Measurements from ENCODE around the gene STN1. TPM values are rescaled to one million over a fixed set of nuclear protein-coding genes. Genes with fewer than 3 reads are reported as not detected.

Gene STN1
- total RNA-seq, 1 donor from 2014 or later, result 17.3 TPM

DNA sequence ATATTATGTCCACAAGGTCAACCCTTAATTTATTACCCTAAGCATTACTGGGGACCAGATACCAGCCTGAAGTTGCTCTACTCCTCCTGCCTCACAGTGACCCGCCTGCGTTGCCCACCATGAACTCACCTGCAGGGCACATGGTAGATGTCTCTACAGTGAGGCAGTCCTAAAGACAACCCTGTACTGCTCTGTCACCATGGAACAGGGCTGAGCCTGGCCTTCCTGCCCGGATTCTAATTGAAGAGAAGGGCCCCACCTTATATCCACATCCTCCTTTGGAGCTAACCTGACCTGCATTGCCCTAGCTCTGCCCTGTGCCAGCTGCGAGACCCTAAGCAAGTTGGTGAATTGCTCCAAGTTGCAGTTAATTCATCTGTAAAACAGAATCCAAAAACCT lies 66.7 kb downstream of the STN1 start:
- H3K4me1 ChIP-seq (ENCODE audit: insufficient read depth, low read length), result peaks cover 43% of the 10 kb centered on the region
- H3K4me3 ChIP-seq (ENCODE audit: insufficient read depth, low read depth, low read length), result no peak overlapping the region
- H4K20me1 ChIP-seq (ENCODE audit: insufficient read depth, low read length), result peaks cover 11% of the 10 kb centered on the region
- H3K4me3 Mint-ChIP-seq (ENCODE audit: unreplicated experiment), result no peak overlapping the region
- no peak for TF ChIP-seq CTCF (IDR thresholded peaks at IDR 0.05; ENCODE audit: insufficient read depth, low read depth, low read length)
- no peak for TF ChIP-seq EZH2 (IDR thresholded peaks at IDR 0.05; ENCODE audit: insufficient read depth, low read length)
- FAIRE-seq (no peak), DNase-seq (ENCODE audit: low read depth) (no peak)
- no peaks in the 10 kb centered on the region for H3K9me3 Mint-ChIP-seq (ENCODE audit: unreplicated experiment)
- no peak overlapping the region for H3K27ac ChIP-seq (ENCODE audit: low read depth, low read length)
- H3K79me2 ChIP-seq (ENCODE audit: insufficient read depth, low read length), result peaks cover 8% of the 10 kb centered on the region
- H3K36me3 Mint-ChIP-seq (ENCODE audit: low read depth, unreplicated experiment), result no peaks in the 10 kb centered on the region
- H3K4me1 Mint-ChIP-seq (ENCODE audit: low read depth, unreplicated experiment), result peaks cover 19% of the 10 kb centered on the region
- H3K27ac Mint-ChIP-seq (ENCODE audit: unreplicated experiment), result no peak overlapping the region
- no peaks in the 10 kb centered on the region for H3K27me3 Mint-ChIP-seq (ENCODE audit: low read depth, unreplicated experiment)
- H3K4me2 ChIP-seq (ENCODE audit: low read length), result no peak overlapping the region
- H3K36me3 ChIP-seq (ENCODE audit: insufficient read depth, low read length), result no peaks in the 10 kb centered on the region
- H3K27me3 ChIP-seq (ENCODE audit: insufficient read depth, low read length), result no peaks in the 10 kb centered on the region
- H3K9me3 ChIP-seq (ENCODE audit: insufficient read depth, low read depth, low read length), result no peaks in the 10 kb centered on the region
- H2AFZ ChIP-seq (ENCODE audit: low read depth, low read length), result no peak overlapping the region
- H3K9ac ChIP-seq (ENCODE audit: low read length), result no peak overlapping the region

- Mint-ChIP-seq H3K9me3 (ENCODE audit: unreplicated experiment) (no peaks in the 10 kb centered on the region), H3K27ac (ENCODE audit: unreplicated experiment) (peak overlapping the region; percentile 88), H3K36me3 (ENCODE audit: low read depth, unreplicated experiment) (peaks cover 1% of the 10 kb centered on the region), H3K4me3 (ENCODE audit: unreplicated experiment) (no peak overlapping the region), H3K4me1 (ENCODE audit: low read depth, unreplicated experiment) (peaks cover 24% of the 10 kb centered on the region), H3K27me3 (ENCODE audit: low read depth, unreplicated experiment) (no peaks in the 10 kb centered on the region)
- Histone ChIP-seq H2AFZ (ENCODE audit: low read depth, low read length) (peak overlapping the region; percentile 53), H3K4me2 (ENCODE audit: low read length) (peak overlapping the region; percentile 85), H3K79me2 (ENCODE audit: insufficient read depth, low read length) (peaks cover 8% of the 10 kb centered on the region), H4K20me1 (ENCODE audit: insufficient read depth, low read length) (peaks cover 11% of the 10 kb centered on the region), H3K27me3 (ENCODE audit: insufficient read depth, low read length) (no peaks in the 10 kb centered on the region), H3K36me3 (ENCODE audit: insufficient read depth, low read length) (no peaks in the 10 kb centered on the region), H3K4me3 (ENCODE audit: insufficient read depth, low read depth, low read length) (peak overlapping the region; percentile 31), H3K9me3 (ENCODE audit: insufficient read depth, low read depth, low read length) (no peaks in the 10 kb centered on the region), H3K9ac (ENCODE audit: low read length) (peak overlapping the region; percentile 75), H3K4me1 (ENCODE audit: insufficient read depth, low read length) (peaks cover 39% of the 10 kb centered on the region), H3K27ac (ENCODE audit: low read depth, low read length) (peak overlapping the region; percentile 84)
- FAIRE-seq (peak; percentile 41), DNase-seq (ENCODE audit: low read depth) (no peak)
- TF ChIP-seq EZH2 (IDR thresholded peaks at IDR 0.05; ENCODE audit: insufficient read depth, low read length) (no peak), CTCF (IDR thresholded peaks at IDR 0.05; ENCODE audit: insufficient read depth, low read depth, low read length) (no peak)
Measured at GRCh38 chr10:103850572-103850895, 67.5 kb downstream of the STN1 start.

GRCh38 chr10:103849880-103850571 lies 68.0 kb downstream of the STN1 start:
- TF ChIP-seq EZH2 (IDR thresholded peaks at IDR 0.05; ENCODE audit: insufficient read depth, low read length), result no peak
- TF ChIP-seq CTCF (IDR thresholded peaks at IDR 0.05; ENCODE audit: insufficient read depth, low read depth, low read length), result no peak
- H3K4me3 ChIP-seq (ENCODE audit: insufficient read depth, low read depth, low read length), result peak overlapping the region; percentile 31
- peaks cover 2% of the 10 kb centered on the region for H3K36me3 Mint-ChIP-seq (ENCODE audit: low read depth, unreplicated experiment)
- H3K36me3 ChIP-seq (ENCODE audit: insufficient read depth, low read length), result no peaks in the 10 kb centered on the region
- H3K27ac ChIP-seq (ENCODE audit: low read depth, low read length), result peak overlapping the region; percentile 84
- peak; percentile 98 for FAIRE-seq
- no peaks in the 10 kb centered on the region for H3K9me3 Mint-ChIP-seq (ENCODE audit: unreplicated experiment)
- H4K20me1 ChIP-seq (ENCODE audit: insufficient read depth, low read length), result peaks cover 11% of the 10 kb centered on the region
- peak overlapping the region; percentile 85 for H3K4me2 ChIP-seq (ENCODE audit: low read length)
- no peak overlapping the region for H3K4me3 Mint-ChIP-seq (ENCODE audit: unreplicated experiment)
- peak; percentile 91 for DNase-seq (ENCODE audit: low read depth)
- H3K9ac ChIP-seq (ENCODE audit: low read length), result peak overlapping the region; percentile 75
- H2AFZ ChIP-seq (ENCODE audit: low read depth, low read length), result peak overlapping the region; percentile 53
- H3K9me3 ChIP-seq (ENCODE audit: insufficient read depth, low read depth, low read length), result no peaks in the 10 kb centered on the region
- H3K27me3 Mint-ChIP-seq (ENCODE audit: low read depth, unreplicated experiment), result no peaks in the 10 kb centered on the region
- peaks cover 8% of the 10 kb centered on the region for H3K79me2 ChIP-seq (ENCODE audit: insufficient read depth, low read length)
- H3K4me1 ChIP-seq (ENCODE audit: insufficient read depth, low read length), result peaks cover 39% of the 10 kb centered on the region
- no peaks in the 10 kb centered on the region for H3K27me3 ChIP-seq (ENCODE audit: insufficient read depth, low read length)
- H3K27ac Mint-ChIP-seq (ENCODE audit: unreplicated experiment), result peak overlapping the region; percentile 88
- H3K4me1 Mint-ChIP-seq (ENCODE audit: low read depth, unreplicated experiment), result peaks cover 25% of the 10 kb centered on the region

Measured in astrocyte (in vitro differentiated cells and primary cell).